DOHH2 (cell line): Measurements from ENCODE around the gene SYVN1.

Experiments
- CTCF ChIP-seq: fragments of 200-600 bp; sonication (generic); IDR thresholded peaks from one replicate; pipeline ENCODE4 v1.5.1; 2014; ENCODE audit warnings: antibody characterized with exemption, mild to moderate bottlenecking, low read depth, low read length; ENCODE audit not compliant: poor library complexity, severe bottlenecking
- EZH2phosphoT487 ChIP-seq: fragments of 200-600 bp; sonication (generic); IDR thresholded peaks from 2 replicates; pipeline ENCODE4 v1.6.1; 2017; ENCODE audit warnings: borderline replicate concordance, mild to moderate bottlenecking, antibody characterized with exemption, low read length, moderate library complexity, mixed read lengths

- no peak for TF ChIP-seq CTCF
- no peak for TF ChIP-seq EZH2phosphoT487
These were observed 13.5 kb downstream of the SYVN1 start for GRCh38 chr11:65120831-65121230.
